SIG-M5 (cell line): ENCODE results near the gene PSMD1.
"Not testable (repeated sequence)": the region's sequence is repeated elsewhere in the genome, so short reads cannot be mapped to it uniquely, and the experiment has no call there.

Experiments
- DNase-seq: peaks from one replicate; lab custom pipeline; 2025; lab: John Stamatoyannopoulos, UW

PSMD1 gene

DNA sequence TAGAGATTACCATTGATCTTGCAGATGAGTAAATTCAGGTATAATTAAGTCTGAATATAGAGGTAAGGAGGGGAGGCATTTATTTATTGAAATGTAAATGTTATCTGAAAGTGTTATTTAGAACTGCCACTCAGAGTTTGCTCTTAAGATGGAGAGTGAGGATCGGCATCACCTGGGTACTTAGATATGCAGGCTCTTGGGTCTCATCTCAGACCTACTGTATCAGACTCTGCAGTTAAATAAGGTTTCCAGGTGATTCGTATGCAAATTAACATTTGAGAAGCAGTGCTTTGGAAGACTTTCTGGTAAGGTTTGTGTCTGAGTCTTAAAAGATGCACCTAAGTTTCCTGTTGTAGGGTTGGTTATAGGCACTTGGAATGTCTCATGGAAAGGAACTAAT, 59.0 kb downstream of the PSMD1 start:
- DNase-seq, result no peak

DNA sequence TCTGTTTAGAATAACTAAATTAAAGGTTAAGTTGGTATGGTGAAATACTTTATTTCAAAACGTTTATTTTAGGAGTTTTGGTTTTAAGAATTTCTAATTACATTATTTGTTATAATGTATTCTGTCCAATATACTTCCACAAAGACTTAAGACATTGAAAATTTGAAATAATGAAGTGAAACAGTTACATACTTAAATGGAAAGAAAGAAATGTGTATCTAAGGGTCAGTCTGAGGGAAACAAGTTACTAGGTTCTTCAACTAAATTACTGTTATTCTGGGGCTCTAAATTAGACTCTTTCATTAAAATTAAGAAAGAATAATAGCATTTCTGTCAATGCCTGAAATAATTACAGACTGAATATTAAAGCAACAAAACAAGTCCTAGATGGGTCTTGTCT, 60.5 kb downstream of the PSMD1 start:
- no peak for DNase-seq

DNA sequence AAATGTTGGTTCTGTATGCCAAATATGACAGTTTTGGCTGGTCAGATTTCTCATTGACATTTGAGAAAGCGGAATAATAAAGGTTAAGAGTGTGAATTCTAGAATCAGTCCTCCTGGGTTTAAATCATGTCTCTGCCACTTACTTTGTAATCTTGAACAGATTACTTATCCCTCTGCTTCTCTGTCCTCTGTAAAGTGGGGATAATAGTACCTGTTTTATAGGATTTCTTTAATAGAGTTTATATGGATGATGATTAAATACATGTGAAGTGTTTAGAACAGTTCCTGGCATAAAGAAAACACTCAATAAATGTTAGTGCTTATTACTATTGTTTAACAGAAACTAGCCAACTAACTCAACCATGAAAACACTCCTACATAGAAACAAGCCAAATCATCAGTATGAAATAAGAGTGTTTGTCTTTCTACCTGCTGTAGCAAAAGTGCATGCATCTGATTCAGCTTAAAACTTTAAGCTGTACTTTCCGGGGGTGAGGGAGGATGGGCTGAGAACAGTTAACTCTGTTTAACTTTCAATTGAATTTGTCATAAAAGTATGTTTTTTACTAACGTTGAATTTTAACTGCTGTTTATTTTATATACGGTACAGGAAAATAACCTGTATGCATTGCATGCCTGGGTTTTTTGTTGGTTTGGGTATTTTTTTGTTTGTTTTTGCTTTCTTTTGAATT, 61.4 kb downstream of the PSMD1 start:
- no peak for DNase-seq

DNA sequence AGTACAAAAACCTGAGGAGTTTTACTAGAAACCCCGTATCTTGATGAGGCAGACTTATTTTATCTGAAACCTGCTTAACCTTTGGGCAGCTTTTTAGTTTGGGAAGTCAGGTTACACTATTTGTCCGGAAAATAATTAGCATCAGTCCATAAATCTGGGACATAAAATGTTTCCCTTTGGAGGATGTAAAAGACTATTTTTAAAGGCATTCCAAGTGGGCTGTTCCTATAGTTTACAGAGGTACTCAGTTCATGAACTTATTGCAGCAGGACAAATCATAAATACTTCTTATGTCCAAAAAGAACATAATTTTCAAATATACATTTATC, 61.9 kb downstream of the PSMD1 start:
- no peak for DNase-seq

DNA sequence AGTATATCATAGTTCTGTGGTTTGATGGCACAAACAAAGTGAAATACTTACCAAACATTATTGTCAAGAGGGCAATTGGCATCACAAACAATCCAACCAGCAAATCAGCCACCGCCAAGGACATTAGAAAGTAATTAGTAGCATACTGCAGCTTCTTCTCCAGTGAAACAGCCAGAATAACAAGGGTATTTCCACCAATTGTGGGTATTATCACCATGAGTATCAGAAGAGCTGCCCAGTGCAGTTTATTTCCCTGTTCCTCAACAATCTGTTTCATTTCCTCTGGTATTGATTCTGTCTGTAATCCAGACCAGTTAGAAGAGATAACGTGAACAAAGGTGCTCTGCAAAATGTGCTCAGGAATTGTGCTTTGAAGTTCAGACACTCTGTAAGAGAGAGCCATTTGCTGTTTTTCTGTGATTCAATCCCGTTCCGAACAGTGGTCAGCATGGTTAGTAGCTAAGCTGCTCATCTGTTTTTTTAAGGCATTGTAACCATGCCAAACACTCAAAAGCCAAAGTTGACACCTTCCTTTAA, 66.8 kb downstream of the PSMD1 start:
- DNase-seq, result no peak

DNA sequence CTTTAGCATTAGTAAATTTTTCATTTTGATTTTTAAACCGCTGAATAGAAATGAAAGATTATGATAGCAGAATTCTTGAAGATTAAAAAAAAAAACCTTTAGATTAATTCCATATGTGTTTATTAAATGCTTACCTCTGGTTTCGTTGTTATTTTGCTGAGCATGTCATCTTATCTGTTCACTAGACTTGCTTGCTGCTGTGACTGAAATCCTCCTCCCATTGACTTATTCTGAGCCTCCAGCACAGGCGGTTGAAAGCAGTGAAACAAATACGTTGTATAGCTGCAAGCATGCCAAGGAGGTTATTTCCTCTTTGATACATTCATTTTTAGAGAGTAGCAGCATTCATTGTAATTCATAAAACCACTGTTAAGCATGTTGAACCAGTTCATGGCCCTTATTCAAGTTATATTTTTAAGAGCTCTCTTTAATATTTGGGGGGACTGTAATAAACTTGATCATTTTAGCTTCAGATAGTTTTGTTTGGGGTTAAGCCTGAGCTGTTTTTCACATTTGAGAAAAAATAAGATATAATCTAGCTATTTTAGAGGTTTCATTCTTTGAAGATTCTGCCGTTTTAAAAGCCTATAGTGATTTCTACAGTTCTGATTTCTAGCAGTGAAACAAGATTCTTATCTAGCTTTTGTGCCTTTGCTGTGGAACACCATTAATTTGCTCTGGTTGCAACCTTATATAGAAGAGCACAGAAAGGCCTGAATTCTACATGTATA, 68.3 kb downstream of the PSMD1 start, which contains the start of gene HTR2B:
Gene HTR2B, minus strand, starts transcription at position 205 of the 731 bp plus-strand sequence. CDS start 1,278 bp downstream, outside the sequence.
- DNase-seq, result no peak

DNA sequence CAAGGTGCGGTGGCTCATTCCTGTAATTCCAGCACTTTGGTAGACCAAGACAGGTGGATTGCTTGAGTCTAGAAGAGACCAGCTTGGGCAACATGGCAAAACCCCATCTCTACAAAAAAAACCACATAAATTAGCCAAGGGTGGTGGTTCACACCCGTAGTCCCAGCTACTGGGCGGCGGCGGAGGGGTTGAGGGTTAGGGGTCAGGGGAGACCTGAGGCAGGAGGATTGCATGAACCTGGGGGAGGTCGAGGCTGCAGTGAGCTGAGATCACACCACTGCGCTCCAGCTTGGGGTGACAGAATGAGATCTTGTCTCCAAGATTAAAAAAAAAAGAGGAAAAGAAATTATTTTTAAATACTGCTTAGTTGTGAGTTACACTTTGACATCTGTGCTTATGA, 69.5 kb downstream of the PSMD1 start:
- no peak for DNase-seq

DNA sequence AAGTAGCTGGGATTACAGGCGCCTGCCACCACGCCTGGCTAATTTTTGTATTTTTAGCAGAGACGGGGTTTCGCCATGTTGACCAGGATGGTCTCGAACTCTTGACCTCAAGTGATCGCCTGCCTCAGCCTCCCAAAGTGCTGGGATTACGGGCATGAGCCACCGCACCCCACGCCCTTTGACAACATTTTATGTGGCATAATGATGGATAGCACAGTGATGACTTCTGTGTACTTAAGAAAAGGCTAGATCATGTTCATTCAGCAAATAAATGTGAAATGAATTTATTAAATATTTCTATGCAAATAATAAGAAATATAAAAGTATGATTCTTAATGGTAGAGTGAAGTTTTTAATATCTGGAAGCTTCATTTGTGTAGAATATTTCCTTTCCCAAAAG, 70.8 kb downstream of the PSMD1 start:
- DNase-seq, result no peak

DNA sequence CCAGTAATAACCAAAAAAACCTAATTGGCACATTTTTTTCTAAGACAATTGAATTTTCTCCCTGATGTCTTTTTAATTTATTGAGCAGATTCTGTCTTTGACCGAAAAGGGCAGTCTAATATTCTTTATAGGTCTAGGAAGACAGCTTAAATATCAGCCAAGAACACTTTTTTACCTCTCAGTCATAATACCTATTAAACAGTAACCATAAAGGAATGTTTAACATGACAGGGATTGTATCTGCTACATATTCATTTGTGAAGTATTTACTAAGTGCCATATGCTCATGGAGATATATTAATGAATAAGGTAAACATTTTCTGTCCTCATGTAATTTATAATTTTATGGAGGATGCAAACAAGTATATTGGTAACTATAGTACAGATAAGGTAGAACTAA, 71.3 kb downstream of the PSMD1 start:
- DNase-seq, result no peak

DNA sequence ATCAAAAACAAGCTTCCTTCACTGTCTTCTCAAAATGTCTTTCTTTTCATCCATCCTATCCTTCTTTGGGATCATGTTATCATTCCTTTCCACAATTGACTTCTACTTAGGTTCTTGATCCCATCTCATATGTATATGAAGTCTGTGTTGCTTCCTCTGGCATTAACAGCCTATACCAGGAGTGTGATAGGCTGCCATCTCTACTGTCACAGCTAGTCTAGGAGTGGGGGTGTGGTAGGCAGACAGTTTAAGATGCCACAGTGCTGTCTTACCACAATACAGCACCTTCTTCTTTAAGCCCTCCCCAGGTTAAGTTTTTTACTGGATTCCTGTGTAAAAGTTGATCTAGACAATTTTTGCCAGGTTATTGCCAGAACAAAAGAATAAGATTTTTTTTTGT, 71.9 kb downstream of the PSMD1 start:
- DNase-seq, result no peak

DNA sequence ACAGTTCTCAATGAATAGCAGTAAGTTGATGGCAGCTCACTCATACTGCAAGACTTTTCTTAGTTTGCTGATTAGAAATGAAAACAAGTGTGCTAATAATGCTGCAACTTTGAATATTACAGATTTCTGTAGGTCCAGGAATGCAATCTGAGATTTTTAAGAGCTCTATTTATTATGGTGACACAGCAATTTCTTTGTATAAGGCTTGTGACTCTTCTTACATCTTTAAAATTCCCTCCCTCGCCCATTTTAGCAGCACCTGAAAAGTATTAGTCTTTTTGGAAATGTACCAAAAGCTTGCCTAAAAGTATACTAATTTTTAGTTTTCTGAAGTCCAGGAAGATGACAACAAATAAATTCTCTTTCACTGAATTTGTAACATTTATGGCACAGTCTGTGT, 72.5 kb downstream of the PSMD1 start:
- DNase-seq, result no peak

DNA sequence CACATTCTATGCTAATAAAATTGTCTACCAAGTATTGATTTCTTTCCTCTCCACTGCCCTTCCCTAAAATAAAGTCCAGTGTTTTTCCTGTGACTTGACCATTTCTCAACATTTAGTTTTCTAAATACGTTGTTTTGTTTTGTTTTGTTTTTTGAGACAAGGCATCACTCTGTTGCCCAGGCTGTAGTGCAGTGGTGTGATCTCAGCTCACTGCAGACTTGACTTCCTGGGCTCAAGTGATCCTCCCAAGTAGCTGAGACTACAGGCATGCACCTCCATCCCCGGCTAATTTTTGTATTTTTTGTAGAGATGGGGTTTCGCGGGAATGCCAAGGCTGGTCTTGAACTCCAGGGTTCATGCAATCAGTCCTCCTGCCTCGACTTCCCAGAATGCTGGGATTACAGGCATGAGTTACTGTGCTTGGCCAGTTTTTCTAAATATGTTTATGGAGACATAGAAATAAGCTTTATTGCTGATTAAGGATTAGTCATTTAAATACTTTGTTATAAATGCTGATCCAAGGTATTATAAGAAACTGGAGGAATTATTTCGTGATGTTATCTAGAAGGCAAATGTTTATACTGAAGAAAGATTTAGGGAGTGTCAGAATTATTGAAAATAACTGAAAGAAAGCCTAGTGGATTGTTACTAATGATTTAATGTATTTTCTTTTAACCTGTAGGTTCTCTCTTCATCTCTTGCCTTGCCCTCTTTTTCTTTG, 73.8 kb downstream of the PSMD1 start:
- no peak for DNase-seq

DNA sequence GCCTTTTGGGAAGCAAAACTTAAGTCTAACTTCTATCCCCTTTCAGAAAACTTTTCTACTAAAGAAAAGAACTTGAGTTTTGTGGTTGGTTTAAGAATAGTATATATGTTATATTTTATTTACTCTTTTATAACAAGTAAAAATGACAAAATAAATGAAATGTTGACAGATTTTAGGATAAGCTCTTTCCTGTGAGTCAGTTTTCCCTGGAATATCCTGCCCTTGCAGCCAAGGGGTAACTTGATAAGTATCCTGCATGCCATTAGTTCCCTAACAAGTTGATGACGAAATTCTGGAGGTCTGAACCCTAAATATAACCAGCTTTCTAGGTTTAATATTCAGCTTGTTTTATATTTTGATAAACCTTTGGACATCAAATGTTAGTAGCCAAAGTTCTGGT, 75.5 kb downstream of the PSMD1 start:
- no peak for DNase-seq

DNA sequence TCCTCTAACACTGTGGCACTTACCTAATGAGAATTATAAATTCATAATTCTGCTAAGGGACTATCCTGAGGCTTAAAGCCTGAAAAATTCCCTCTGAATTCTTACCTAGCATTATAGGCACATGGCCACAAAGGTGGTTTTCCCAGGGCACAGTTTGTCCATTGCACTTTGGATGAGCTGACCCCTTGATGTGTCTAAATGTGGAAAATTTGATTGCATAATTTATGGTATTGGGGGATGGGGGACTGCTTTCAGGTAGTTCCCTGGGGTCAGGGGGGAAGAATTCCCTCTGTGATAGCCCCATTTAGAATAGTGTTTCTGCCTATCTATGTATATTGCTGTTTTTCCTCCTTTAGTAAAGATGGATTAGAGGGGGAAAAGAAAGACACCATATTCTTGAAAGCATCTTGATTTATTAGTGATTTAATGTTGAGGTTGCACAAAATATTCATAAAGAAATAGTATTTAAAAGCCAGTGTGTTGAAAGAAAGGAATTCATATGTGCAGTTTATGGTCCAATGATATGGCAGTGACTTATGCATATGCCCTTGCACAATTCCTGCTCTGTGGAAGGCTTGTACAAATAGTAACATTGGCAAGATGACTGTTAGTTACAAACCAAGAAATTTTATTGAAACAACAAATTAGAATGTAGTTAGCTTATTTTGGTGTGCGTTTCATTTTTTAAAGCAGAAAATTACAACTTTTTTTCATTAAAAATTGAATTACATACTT, 76.9 kb downstream of the PSMD1 start:
- no peak for DNase-seq

DNA sequence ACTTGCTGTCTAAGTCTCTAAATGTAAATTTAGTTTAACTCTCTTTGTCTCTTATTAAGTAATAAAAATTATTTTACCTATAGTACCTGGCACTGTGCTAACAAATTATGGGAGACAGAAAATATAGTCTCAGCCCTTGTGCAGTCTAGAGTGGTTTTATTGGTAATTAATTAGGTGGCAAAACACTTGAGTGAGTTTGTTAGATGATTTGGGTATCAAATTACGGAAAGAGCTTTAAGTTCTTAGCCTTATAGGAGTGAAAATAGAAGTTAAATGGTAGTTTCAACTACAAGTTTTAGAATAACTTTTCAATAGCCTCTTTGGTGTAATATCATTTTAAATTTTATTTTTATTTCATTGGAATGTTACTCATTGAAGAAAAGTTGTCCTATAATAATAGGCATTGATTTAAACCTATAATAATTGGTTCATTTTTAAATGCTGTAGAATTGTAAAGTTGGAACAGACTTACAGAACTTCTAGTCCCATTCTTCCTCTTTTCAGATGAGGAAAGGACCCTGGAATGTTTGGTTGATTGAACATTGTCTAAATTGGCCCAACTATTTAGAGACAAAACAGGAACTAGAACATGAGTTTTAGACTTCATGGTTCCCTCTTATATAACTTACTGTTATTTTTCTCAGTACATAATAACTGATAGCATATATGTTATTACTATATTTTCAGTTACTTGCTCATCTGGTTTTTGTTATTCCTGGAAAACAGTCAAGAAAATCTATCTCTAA, 78.4 kb downstream of the PSMD1 start:
- DNase-seq, result no peak

DNA sequence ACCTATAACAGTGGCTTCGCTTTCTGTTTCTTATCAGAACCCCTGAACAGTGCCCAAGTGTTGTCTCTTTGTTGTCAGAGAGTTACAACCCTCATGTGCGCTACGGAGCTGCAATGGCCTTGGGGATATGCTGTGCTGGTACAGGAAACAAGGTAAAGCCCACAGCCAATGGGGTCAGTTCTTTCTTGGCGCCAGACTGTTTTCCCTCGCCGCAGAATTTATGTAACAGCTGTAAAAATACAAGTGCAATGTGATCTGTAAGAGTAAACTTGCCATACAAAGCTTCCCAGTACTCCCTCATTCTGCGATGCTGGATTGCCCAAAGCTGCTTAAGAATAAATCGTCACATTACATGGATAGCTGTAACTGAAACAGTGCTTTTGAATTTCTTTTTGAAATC, 82.0 kb downstream of the PSMD1 start:
- DNase-seq, result no peak

DNA sequence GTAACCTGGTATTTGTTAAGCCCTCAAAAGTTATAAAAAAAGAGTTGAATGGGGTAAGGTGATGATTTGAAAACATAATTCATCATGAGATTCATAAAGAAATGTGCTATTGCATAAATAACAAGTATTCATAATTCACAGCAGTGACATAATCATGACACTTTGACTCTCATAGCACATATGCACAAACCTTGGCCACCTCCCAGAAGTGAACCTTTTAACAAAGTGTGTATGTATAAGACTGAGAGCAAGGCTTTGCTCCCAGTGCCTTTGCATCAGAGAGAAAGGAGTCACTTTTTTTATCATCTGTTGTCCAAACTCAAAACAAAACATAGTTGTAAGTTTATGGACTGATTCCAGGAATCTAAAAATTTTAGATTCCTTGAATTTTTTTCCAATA, 83.1 kb downstream of the PSMD1 start:
- no peak for DNase-seq

DNA sequence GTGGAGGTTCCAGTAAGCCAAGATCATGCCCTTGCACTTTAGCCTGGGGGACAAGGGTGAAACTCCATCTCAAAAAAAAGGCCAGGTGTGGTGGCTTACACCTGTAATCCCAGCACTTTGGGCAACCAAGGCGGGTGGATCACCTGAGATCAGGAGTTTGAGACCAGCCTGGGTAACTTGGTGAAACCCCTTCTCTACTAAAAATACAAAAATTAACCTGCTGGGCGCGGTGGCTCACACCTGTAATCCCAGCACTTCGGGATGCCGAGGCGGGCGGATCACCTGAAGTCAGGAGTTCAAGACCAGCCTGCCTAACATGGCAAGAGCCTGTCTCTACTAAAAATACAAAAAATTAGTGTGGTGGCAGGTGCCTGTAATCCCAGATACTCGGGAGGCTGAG, 84.1 kb downstream of the PSMD1 start:
- DNase-seq, result not testable (repeated sequence)

DNA sequence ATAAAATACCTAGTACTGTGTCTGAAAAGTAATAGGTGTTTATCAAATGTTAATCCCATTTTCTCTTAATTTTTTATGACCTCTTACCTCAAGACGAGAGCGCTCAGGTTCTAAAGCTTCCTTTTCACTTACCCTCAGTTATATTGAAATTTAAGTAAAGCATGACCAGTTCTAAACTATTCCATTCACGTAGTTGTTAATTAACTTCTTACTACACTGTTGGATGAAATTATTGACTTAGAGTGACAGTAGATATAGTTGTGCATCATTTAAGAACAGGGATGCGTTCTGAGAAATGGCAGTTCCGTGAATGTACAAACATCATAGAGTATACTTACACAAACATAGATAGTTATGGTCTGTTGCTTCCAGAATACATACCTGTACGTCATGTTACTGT, 88.2 kb downstream of the PSMD1 start:
- DNase-seq, result no peak

DNA sequence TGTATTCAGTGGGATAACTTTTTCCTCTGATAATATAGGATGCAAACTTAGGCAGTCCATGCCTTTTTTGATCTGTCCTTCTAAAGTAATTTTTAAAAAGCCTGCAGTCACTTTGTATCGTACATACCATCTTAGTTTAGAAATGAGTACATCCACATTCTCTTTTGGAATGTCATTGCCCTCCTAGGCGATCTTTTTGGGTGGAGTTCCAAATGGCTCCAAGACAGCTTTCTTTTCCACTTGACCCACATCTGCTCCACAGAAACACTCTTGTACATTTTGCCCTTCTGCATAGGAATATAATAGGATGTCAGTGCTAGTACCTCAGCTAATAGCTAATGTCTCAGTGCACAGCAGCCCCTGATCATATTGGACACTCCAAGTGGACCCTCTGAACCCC, 90.0 kb downstream of the PSMD1 start:
- DNase-seq, result no peak

DNA sequence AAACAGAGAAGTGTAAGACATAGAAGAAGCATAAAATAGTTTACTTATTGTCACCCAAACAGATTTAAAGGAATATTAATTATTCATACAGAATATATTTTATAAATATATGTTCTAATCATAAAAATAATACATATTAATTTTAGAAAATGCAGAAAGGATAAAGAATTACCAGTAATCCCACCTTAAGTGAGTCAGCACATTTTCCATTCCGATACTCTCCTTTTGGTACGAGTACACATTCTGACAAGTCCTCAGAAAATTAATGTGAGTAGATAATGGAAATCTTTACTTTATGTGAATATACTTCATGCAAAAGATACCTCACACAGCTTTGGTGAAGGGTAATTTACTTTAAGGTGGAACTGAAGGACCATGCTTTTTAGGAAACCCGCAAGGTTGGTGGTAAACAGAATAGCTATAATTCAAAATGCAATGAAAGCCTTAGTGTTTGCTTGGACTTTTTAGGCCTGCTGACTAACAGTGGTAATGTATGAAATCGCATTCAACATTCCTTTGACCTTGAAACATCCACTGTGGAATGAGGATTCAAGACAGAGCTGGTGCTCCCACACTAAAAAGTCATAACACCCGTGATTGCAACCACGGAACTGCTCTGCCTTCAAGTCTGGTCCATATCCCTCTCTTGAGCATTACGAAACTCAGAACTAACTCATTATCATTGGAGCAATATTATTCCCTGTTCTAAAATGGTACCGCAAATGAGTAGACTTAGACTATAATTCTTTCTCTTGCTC, 96.3 kb downstream of the PSMD1 start:
- DNase-seq, result no peak
